Upper lobe of left lung (tissue), 4 donors: ENCODE results near the gene ZNF518A.

Experiments used
- EP300 ChIP-seq, 4 donors: sonication (generic); formaldehyde crosslinking; IDR thresholded peaks; one replicate each; pipeline ENCODE4 v1.5.1; 2017; ENCODE audit warnings: antibody characterized with exemption in 4 of 4, control low read depth in 2 of 4
- POLR2A ChIP-seq, 4 donors: fragments of 450-650 bp; IDR thresholded peaks; one replicate each; pipeline ENCODE4 v1.5.1; 2016 to 2017; ENCODE audit warnings: antibody characterized with exemption in 4 of 4, mild to moderate bottlenecking in 2 of 4
- POLR2AphosphoS5 ChIP-seq, 2 donors: sonication (generic); formaldehyde crosslinking; IDR thresholded peaks; one replicate each; pipeline ENCODE4 v1.5.1; 2017; ENCODE audit warnings: antibody characterized with exemption in 2 of 2
- TF ChIP-seq, protein P1 (sequence below), 6 experiments: fragments of 450-650 bp in 4 of 6; fragments of 200-600 bp in 2 of 6; sonication (generic) in 2 of 6; IDR thresholded peaks; one replicate each; pipeline ENCODE4 v1.5.1; 2016 to 2019; ENCODE audit warnings: antibody characterized with exemption in 6 of 6

DNA sequence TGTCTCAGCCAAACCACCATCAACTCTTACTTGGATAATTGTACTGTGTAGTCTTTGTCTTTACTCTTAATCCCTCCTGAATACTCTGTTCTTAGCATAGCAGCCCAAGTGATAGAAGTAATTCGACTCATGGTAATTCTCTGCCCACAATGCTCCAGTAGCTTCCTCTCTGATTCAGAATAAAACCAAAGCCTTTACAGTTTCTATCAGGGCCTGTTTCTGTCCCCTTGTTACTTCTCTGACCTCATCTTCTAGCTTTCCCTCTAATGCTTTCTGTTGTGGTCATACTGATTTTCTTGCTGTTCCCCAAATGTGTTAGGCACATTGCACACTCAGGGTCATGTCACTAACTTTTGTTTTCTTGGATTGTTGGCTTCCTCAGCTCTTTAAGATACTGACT is 8.0 kb downstream of the ZNF518A start:
- TF ChIP-seq, protein P1, sequence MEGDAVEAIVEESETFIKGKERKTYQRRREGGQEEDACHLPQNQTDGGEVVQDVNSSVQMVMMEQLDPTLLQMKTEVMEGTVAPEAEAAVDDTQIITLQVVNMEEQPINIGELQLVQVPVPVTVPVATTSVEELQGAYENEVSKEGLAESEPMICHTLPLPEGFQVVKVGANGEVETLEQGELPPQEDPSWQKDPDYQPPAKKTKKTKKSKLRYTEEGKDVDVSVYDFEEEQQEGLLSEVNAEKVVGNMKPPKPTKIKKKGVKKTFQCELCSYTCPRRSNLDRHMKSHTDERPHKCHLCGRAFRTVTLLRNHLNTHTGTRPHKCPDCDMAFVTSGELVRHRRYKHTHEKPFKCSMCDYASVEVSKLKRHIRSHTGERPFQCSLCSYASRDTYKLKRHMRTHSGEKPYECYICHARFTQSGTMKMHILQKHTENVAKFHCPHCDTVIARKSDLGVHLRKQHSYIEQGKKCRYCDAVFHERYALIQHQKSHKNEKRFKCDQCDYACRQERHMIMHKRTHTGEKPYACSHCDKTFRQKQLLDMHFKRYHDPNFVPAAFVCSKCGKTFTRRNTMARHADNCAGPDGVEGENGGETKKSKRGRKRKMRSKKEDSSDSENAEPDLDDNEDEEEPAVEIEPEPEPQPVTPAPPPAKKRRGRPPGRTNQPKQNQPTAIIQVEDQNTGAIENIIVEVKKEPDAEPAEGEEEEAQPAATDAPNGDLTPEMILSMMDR (IDR thresholded peaks at IDR 0.05): no peak
- no peak for TF ChIP-seq POLR2AphosphoS5 (IDR thresholded peaks at IDR 0.05)
- TF ChIP-seq EP300 (IDR thresholded peaks at IDR 0.05): no peak
- TF ChIP-seq POLR2A (IDR thresholded peaks at IDR 0.05): no peak
